Liver (tissue), 3 donors: ENCODE measurements around the gene CZIB.

Experiments
- CTCF ChIP-seq: fragments of 150-350 bp; IDR thresholded peaks from 2 replicates; pipeline ENCODE4 v1.5.1; 2017; ENCODE audit warnings: improper control_type of control experiment, low read depth, low read length; ENCODE audit not compliant: missing input control
- EGR1 ChIP-seq, 2 donors: IDR thresholded peaks; 2 replicates each; pipeline ENCODE4 v1.6.1; 2016 to 2018; ENCODE audit warnings: antibody characterized with exemption in 2 of 2, low read depth in 2 of 2
- MAX ChIP-seq: IDR thresholded peaks from 2 replicates; pipeline ENCODE4 v1.6.1; 2016; ENCODE audit warnings: antibody characterized with exemption
- RAD21 ChIP-seq, 2 donors: IDR thresholded peaks; 2 replicates each; pipeline ENCODE4 v1.6.1; 2016; ENCODE audit warnings: antibody characterized with exemption in 2 of 2, mild to moderate bottlenecking in 2 of 2
- RXRA ChIP-seq, 2 donors: IDR thresholded peaks; 2 replicates each; pipeline ENCODE4 v1.6.1; 2017 to 2018; ENCODE audit warnings: antibody characterized with exemption in 2 of 2, mild to moderate bottlenecking in 1 of 2
- ZBTB33 ChIP-seq: IDR thresholded peaks from 2 replicates; pipeline ENCODE4 v1.6.1; 2016; ENCODE audit warnings: antibody characterized with exemption
- donor health status: healthy.
- donor health status: healthy.

- TF ChIP-seq CTCF = no peak
- TF ChIP-seq EGR1 (IDR thresholded peaks at IDR 0.05; ENCODE audit: low read depth in 2 of 2) = no peak
- TF ChIP-seq MAX = no peak
- no peak for TF ChIP-seq RAD21 (IDR thresholded peaks at IDR 0.05)
- TF ChIP-seq ZBTB33 = no peak
- no peak for TF ChIP-seq RXRA (IDR thresholded peaks at IDR 0.05)
These were observed 23.7 kb upstream of the CZIB start for GRCh38 chr1:53244141-53244540.
